Activated gamma-delta T cell treated with Interleukin-2 at 50 U/mL for 16 hours (primary cell): Measurements from ENCODE around the gene NOXRED1.

ENCODE experiments used
- DNase-seq: peaks from one replicate; pipeline ENCODE4 v3.0.0-alpha.2; 2020

NOXRED1 gene

DNA sequence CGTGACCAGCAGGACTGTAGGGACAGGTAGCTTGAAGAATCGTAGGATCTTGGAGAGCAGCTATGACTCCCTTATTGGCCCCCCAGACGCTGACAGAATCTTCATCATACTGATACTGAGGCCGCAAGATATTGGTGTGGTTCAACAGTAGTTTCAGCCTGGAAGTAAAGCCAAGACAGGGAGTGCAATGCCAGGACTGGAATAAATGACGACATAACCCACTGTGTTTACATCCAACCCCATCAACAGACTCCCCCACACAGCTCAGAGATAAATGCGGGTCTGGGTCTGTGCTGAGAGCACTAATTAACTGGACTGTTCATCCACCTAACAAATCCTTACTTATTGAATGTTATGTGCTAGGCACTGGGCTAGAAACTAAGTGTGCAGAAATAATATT, 16.6 kb downstream of the NOXRED1 start:
- DNase-seq: no peak

DNA sequence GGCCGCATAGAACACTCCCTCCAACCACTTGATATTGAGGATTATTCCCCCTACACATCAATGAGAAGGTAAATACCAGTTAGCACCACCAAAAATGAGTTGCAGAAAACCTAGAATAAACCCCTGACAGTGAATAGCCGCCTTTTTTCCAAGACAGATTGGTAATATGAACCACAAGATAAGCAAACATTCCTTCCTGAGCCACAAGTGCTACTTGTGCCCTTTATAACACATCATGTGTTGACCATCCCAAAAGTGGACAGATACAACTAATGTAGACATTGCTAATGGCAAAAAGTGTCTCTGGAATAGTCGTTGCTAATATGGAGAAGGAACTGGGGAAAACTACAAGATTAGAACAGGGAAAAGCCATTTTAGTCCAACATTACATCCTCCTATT, 17.2 kb downstream of the NOXRED1 start:
- no peak for DNase-seq

DNA sequence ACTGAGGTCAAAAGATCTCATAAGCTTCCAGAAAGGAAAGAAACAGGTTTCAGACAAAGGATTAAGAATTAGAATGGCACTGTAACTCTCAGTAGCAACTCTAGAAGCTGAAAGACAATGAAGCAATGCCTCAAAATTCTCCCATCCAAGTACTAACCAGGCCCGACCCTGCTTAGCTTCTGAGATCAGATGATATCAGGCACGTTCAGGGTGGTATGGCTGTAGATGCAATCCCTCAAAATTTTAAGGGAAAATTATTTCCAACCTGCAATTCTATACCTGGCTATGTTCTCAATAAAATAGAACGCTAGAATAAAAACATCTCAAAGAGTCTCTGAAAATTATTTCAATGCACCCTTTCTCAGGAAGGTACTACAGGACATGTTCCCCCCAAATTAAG, 19.6 kb downstream of the NOXRED1 start:
- DNase-seq: no peak

DNA sequence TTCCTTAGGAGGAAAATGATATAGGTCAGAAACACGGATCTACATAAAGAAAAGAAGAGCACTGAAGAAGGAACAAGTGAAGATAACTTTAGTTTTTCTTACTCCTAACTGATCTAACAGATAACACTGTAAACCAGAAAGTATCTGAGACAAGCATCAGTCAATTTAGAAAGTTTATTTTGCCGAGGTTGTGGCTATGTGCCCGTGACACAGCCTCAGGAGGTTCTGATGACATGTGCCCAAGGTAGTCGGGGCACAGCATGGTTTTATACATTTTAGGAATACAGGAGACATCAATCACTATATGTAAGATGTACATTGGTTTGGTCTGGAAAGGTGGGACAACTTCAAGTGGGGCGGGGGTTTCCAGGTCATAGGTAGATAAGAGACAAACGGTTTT, 23.1 kb downstream of the NOXRED1 start:
- DNase-seq: no peak

DNA sequence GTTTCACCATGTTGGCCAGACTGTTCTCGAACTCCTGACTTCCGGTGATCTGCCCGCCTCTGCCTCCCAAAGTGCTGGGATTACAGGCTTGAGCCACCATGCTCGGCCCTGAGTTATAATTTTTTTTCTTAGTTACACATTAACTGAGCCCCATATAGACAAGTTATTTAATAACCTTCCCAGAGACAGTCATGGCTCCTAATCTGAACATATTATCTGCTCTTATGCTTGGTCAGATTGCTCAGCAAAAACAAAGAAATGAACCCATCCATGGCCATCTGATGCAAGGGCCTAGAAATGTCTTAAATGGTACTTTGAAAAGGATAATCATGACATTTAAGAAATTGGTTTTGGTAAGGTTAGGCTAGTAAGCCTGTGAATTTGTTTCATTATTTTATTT, 33.1 kb downstream of the NOXRED1 start:
- no peak for DNase-seq

DNA sequence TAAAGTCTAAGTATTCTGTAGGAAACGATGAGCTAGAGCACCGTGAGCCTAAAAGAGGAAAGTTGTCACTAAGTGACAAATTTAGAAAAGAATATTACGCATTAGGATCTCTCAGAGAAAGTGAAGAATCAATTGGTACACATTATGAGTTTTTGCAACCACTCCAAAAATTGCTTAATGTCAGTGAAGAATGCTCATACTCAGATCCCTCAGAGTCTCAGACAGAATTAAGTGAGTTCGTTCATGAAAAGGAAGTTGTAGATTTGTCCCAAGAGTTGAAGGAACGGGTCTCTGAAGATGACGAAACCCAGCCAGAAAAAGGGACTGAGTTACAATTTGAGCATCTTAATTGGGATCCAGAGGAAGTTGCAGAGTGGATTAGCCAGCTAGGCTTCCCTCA, 44.6 kb downstream of the NOXRED1 start:
- no peak for DNase-seq

DNA sequence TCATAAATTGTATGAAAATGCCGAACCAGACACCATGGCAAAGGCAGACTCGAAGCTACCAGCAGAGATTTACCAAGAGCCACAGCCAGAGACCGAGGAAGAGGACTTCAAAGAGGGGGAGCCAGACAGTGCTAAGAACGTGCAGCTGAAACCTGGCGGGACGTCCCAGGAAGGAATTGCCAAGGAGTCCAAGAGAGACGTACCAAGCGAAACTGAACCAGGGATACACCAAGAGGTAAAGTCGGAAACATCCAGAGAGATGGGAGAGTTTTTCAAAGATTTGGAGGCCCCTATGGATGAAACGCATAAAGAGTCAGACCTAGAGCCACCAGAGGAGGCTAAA, 45.9 kb downstream of the NOXRED1 start:
- DNase-seq: no peak

DNA sequence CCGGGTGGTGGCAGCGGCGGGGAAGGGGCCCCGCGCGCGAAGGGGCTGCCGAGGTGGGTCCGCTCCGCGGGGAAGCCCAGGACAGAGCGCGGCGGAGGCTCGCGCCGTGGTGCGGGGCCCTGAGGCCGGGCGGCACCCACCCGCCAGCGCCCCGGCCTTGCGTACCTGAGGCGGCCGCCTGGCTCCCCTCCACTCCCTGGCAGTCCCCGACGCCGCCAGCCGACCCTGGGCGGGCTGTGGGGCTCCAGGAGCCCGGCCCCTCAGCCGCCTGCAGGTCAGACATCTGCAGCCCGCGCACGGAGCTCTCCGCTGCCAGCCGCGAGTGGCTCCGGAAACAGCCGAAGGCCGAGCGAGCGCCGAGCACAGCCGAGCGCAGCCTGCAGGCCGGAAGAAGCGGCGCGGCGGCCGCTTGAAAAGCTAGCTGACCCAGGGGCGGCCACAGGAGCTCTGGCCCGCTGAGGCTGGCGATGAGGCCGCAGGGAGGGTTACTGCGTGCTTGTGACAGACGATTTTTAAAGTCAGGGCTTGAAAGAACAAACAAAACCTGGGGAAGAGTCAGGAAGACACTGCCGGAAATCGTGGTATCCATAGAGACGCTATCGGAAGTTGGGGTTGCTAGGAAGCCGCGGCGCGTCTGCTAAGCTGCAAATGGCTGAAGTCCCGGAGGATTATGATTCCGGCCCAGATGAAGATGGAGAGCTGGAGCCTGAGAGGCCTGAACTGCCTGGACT, 46.4 kb downstream of the NOXRED1 start, which contains the start of the genes SAMD15 and TMED8:
Gene SAMD15 (plus strand): TSS at position 609 of the 731 bp plus-strand sequence. CDS start 40 bp downstream, at position 649.
Gene TMED8 (minus strand): TSS at position 324 of the 731 bp plus-strand sequence. CDS start 41 bp downstream, at position 283.
- DNase-seq: peak; percentile 80

DNA sequence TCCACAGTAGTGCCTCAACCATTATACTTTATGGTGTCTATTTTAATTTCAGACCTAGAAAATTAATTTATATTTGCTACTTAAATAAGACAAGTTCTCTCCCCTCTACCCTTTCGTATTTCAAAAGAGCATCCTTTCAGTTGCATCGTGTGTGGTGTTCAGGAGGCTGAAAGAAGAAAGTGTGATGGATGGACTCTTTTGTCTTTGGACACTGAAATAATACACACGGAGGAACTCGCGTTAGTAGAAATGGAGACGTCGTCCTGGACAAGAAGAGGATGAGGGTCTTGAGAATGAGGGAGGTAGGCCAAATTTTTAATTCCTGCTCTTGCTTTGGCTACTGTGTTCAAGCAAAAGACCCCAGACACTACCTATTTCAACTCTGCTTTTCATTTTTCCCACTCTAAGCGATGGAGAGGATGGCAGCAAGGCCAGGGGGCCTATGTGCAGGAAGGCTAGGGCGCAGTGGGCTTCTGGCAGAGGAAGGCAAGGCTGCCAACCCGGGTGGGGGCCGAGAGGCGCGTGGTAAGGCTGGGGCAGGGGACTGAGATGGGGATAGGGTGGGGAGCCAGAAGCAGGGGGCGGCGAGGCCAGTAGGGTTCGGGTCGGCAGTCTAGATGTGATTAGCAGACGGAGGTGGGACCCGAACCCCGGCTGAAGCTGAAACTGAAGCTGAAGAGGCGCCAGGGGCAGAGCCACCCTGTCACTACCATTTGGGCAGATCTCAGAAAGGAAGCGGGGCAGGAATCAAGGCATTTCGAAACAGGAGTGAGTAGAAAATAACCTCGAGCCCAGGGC, 47.2 kb downstream of the NOXRED1 start:
- DNase-seq: no peak

DNA sequence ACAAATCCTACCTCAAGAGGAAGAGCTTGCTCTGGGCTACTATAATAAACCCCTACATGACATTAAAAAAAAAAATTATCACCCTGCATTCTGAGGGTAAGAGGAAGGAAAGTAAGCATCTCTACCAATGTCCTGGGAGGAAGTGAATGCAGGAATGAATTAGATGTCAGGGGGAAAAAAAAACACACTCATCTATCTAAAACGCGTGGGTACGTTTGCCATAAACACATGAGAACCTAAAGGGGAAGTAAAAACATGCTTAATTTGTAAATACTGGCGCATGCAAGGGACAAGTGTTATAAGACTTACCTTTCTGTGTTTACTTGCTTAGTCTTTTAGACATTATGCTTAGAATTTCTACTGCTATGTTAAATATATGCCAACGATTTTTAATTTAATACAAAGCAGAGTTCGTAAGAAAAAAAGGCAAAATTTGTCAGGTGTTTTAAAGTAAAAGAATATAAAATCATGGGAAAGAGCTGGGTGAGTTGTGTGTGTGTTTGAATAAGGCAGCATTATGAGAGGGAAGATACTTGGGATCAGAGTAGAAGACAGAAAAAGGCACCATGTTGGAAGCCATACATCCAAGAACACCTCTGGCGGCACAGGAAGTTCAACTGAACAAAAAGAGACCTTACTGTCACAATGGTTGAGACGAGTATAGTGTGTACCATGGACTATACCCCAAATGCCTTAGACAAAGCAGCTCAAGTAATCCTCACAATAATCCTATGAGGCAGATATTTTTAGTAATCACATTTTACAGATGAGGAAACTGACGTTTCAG, 48.0 kb downstream of the NOXRED1 start:
- DNase-seq: no peak

DNA sequence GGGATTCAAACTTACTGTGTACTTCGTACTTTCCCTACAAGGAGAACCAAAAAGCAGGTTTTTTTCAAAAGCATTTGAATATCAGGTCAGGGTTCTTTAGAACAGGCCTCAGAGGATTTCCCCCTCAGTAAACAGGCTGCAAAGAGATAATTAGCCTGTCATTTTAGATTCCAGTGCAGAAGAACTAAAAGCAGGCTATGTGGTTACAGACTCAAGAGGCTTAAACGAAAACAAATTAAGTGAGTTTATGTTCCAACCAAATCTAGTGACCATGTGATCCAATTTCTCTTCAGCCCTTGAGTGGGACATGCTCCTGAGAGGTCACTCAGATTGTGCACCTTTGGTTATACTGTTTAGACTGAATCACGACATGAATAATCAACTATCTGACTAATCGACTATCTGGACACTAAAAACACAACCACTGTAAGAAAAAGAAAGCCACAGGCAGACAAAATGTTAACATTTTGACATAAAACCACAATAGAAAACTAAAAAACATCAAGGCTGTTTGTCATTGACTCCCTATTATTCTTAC, 51.0 kb downstream of the NOXRED1 start:
- DNase-seq: no peak

DNA sequence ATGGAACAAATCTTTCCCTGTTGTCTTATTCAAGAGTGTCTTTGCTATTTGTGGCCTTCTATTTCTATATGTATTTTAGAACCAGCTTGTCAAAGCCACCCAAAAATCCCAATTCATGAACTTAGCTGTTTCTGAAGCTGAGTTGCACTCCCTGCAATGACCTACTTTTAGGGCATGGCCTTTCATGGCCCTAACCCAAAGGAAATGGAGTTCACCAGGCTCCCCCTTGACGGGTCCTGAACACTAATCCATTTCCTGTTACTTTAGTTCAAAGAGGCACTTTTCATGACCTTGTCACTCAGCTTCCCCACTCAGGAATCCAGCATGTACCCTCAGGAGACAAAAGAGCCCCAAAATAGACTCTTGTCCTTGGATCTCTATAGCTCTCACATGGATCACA, 54.0 kb downstream of the NOXRED1 start:
- DNase-seq: no peak

DNA sequence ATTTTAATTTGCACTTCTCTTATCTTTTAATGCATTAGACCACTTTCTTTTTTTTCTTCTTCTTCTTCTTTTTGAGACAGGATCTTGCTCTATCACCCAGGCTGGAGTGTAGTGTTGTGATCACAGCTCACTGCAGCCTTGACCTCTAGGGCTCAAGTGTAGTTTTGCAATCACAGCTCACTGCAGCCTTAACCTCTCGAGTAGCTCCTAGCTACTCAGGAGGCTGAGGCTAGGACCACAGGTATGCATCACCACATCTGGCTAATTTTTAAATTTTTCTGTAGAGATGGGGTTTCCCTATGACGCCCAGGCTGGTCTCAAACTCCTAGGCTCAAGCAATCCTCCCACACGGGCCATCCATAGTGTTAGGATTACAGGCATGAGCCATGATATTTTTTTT, 59.2 kb downstream of the NOXRED1 start:
- DNase-seq: no peak

DNA sequence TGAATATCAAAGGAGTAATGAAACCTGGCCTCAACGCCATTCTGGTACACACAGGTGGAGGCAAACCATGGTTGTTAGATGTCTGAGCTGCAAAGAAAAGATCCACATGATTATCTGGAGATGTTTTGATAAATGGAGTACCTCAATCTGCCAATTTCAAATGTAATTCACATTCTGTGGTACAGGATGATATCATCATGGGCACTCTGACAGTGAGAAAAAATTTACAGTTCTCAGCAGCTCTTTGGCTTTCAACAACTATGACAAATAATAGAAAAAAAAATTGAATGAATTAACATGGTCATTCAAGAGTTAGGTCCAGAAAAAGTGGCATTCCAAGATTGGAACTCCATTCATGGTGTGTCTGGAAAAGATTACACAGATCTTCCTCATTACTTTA, 63.7 kb downstream of the NOXRED1 start:
- no peak for DNase-seq

DNA sequence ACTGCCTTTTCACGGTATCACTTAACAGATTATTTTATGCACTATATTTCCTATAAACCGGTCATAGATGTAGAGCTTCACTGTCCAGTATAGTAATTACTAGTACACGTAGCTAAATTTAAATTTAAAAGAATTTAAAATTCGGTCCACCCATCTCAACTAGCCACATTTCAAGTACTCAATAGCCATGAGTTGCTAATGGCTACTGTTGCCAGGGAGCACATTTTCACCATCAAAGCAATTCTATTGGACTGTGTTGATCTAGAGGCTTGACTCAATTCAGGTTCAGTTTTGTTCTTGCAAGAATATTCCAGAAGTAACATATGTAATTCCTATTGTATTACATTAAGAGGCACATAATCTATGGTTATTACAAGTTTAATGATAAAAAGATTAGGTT, 66.4 kb downstream of the NOXRED1 start:
- DNase-seq: no peak

DNA sequence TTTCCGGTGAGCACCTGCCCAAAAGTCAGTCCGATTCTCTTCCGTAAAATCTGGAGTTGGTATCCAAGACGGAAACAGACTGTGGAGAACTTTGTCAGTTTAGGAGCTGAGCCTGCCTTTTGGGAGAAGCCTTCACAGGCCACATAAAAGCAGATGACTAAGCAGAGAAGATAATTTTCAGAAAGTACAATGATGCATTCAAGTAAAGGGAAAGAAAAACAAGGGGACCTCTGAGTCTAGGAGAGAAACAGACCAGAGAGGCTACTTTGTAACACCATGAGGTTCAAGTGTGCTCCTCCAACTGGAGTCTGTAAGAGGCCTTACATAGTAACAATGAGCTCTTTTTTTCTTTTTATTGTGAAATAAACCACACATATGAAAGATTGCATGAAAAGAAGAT, 67.5 kb downstream of the NOXRED1 start:
- DNase-seq: no peak

DNA sequence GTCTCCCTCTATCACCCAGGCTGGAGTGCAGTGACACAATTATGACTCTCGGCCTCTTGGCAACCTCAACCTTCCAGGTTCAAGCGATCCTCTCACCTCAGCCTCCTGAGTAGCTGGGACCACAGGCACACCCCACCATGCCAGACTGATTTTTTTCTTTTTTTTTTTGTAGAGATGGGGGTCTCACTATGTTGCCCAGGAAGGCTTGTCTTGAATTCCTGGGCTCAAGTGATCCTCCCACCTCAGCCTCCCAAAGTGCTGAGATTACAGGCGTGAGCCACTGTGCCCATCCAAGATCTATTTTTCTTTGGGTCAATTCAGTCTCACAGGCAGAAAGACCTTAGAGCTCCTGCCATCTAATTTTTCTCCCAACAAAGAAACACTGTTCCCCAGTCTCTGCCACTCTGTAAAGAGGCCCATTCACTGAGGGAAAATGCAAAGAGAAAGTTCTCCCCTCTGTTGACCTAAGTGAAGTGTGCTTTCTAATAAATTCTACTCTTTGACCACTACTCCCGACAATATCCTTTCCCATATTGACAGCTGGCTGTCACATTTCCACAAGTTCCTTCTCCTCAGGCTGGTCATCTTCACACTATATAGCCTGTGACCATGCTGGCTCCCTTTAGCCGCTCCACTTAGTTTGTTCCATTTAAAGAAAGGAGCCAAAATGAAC, 69.7 kb downstream of the NOXRED1 start:
- DNase-seq: no peak

DNA sequence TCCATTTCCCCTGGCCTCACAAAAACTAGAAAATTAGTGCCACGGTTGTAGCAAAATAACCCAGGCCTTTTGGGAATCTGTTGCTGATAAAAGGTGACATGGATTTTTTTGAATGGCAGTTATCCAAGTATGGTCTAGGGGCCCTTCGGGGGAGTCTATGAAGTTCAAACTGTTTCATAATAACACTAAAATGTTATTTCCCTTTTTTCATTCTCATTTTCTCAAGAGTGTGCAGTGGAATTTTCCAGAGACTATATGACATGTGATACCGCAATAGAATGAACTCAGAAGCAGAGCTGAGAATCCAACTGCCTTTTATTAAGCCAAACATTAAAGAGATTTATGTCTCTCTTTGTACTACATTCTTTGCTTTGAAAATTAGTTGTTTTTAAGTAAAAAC, 75.6 kb downstream of the NOXRED1 start:
- DNase-seq: no peak

DNA sequence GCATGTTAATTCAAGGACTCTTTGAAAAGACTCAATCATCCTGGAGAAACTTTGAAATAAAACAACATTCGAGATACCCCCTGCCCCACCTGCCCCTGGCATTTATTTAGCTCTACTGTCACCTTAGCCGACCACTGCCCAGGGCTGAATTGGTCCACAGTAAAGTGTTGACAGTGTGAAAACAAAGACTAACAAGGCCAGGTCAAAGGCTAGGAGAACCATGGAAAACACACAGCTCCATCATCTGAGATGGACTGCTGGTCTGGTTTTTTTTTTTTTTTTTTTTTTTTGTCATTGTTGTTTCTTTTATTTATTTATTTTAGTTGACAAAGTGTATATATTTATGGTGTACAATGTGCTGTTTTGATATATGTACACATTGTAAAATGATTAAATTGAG, 76.8 kb downstream of the NOXRED1 start:
- no peak for DNase-seq

DNA sequence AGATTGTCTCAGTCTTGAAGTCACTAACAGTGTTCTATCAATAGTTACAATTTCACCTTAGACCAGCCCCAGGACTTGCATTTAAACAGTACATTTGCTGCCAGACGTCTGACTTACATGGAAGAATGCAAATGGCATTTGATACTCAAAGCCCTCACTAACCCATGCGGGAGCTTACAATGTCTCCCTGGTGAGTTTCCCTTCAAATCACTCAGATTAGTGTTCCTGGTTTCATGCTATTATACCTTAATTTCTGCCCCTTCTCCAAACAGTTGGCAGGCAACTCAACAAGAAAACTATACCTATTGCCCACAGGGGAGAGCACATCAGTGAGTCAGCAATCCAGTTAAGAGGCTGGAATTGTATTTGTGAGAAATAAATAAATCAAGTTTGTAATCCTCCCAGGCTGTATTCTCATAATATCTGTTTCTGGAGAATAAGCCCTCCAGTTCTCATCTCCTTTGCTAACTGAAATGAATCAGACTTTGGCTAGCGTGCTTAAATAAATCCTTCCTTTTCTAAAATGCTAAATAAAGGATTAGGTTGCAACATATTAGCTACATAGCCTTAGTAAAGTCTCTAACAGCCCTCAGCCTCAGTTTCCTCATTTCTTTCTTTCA, 78.8 kb downstream of the NOXRED1 start:
- no peak for DNase-seq
